Astrocyte of the spinal cord (primary cell): Measurements from ENCODE around the gene TRAT1.
"Not testable (repeated sequence)": the region's sequence is repeated elsewhere in the genome, so short reads cannot be mapped to it uniquely, and the experiment has no call there.

Experiments used
- DNase-seq: peaks from one replicate; pipeline ENCODE4 v3.0.0; 2011; ENCODE audit warnings: low read depth, low spot score
- H3K4me3 ChIP-seq: 2 replicates; pipeline ENCODE4 v1.5.1; 2011; ENCODE audit warnings: low read depth, mild to moderate bottlenecking, low read length, moderate library complexity
- CTCF ChIP-seq: IDR thresholded peaks from 2 replicates; pipeline ENCODE4 v1.5.1; 2012; ENCODE audit warnings: low read depth, mild to moderate bottlenecking, low read length, inconsistent platforms
- in situ Hi-C: cut with HindIII; loops from 2 replicates; pipeline ENCODE4 v1.10.0; 2017; ENCODE audit warnings: low sequenced_read_pairs

TRAT1 gene

GRCh38 chr3:108804966-108805365 is 17.6 kb upstream of the TRAT1 start:
- H3K4me3 ChIP-seq, result no peak overlapping the region
- TF ChIP-seq CTCF, result no peak
- no peak for DNase-seq
- in situ Hi-C loops, result no loop called here

- in situ Hi-C loops, result no loop called here
- TF ChIP-seq CTCF, result no peak
- no peak for DNase-seq
- no peak overlapping the region for H3K4me3 ChIP-seq
Measured at GRCh38 chr3:108806316-108806715, 16.3 kb upstream of the TRAT1 start.

- no peak for DNase-seq
- H3K4me3 ChIP-seq, result no peak overlapping the region
- TF ChIP-seq CTCF, result peak; percentile 7
- in situ Hi-C loops, result no loop called here
Measured at GRCh38 chr3:108818404-108818803, 4.2 kb upstream of the TRAT1 start.

- TF ChIP-seq CTCF, result no peak
- H3K4me3 ChIP-seq, result no peak overlapping the region
- no peak for DNase-seq
- in situ Hi-C loops, result no loop called here
Measured at GRCh38 chr3:108820586-108820985, 2.0 kb upstream of the TRAT1 start.

- DNase-seq, result no peak
- in situ Hi-C loops, result no loop called here
- H3K4me3 ChIP-seq, result no peak overlapping the region
- no peak for TF ChIP-seq CTCF
Measured at GRCh38 chr3:108823227-108823626, 641 bp downstream of the TRAT1 start.

- DNase-seq, in situ Hi-C loops, H3K4me3 ChIP-seq: not testable (repeated sequence)
Measured at GRCh38 chr3:108823803-108824202, 1.2 kb downstream of the TRAT1 start.

GRCh38 chr3:108826309-108827187 is 4.0 kb downstream of the TRAT1 start:
- H3K4me3 ChIP-seq, result no peak overlapping the region
- in situ Hi-C loops, result no loop called here

More at GRCh38 chr3:108826309-108827187, 4.0 kb downstream of the TRAT1 start:
- no peak for TF ChIP-seq CTCF
- DNase-seq, result no peak
